Measurements from ENCODE around the gene PLAGL1.

Gene PLAGL1

GRCh38 chr6:143955971-143956370 lies 52.1 kb downstream of the PLAGL1 start:
- no peak overlapping the region for H3K4me3 Mint-ChIP-seq
- no peak overlapping the region for H3K27ac Mint-ChIP-seq
- peaks cover 9% of the 10 kb centered on the region for H3K36me3 Mint-ChIP-seq (ENCODE audit: low read depth)
- H3K27me3 Mint-ChIP-seq (ENCODE audit: low read depth, poor library complexity): peaks cover 7% of the 10 kb centered on the region
- TF ChIP-seq CTCF (IDR thresholded peaks at IDR 0.05): no peak
- H3K9me3 Mint-ChIP-seq: no peaks in the 10 kb centered on the region
- DNase-seq: no peak
- peaks cover 30% of the 10 kb centered on the region for H3K4me1 Mint-ChIP-seq

- H3K4me1 Mint-ChIP-seq: peaks cover 13% of the 10 kb centered on the region
- H3K36me3 Mint-ChIP-seq (ENCODE audit: low read depth): peaks cover 21% of the 10 kb centered on the region
- no peak overlapping the region for H3K27ac Mint-ChIP-seq
- no peak for TF ChIP-seq CTCF (IDR thresholded peaks at IDR 0.05)
- peaks cover 4% of the 10 kb centered on the region for H3K27me3 Mint-ChIP-seq (ENCODE audit: low read depth, poor library complexity)
- no peak overlapping the region for H3K4me3 Mint-ChIP-seq
- no peak for DNase-seq
- peaks cover under 1% of the 10 kb centered on the region for H3K9me3 Mint-ChIP-seq
These were observed 54.1 kb downstream of the PLAGL1 start for GRCh38 chr6:143953922-143954321.

DNA sequence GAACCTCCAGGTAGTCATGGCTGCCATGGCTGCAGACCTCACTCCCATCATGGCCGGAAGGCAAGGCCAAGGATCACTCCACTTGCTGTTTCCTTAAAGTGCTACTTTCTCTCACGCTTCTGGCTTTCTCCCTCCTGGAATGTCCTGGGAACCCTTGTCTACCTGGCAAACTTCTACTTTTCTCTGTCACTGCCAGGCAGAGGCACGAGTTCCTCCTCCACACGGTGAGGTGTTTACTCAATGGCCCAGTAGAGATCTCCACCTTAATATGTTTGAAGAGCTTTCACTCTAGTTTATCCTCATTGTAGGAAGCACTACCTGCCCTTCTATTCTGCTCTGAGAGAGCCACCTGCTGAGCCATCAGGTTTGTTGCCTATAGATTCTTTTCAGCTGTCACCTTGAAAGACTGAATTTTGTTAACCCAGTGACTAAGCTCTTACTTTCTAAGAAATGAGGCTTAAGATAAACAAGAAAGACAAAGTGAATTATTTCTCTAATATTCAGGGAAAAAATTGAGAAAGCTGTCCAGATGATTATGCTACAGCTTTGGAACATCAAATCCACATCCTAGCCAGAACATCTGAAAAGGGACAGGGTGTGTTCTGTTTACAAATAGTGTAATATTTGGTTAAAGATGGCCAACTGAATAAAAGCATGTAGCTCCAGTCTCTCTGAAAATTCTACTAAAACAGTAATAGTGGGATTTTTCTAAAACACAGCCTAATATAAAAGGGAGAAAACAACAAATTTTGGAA lies 54.9 kb downstream of the PLAGL1 start:
- no peak overlapping the region for H3K4me3 Mint-ChIP-seq
- TF ChIP-seq CTCF (IDR thresholded peaks at IDR 0.05): no peak
- no peak overlapping the region for H3K27ac Mint-ChIP-seq
- no peak for DNase-seq
- H3K4me1 Mint-ChIP-seq: peaks cover 6% of the 10 kb centered on the region
- peaks cover 3% of the 10 kb centered on the region for H3K9me3 Mint-ChIP-seq
- H3K27me3 Mint-ChIP-seq (ENCODE audit: low read depth, poor library complexity): peaks cover 4% of the 10 kb centered on the region
- peaks cover 28% of the 10 kb centered on the region for H3K36me3 Mint-ChIP-seq (ENCODE audit: low read depth)

- Mint-ChIP-seq H3K36me3 (ENCODE audit: low read depth) (peaks cover 33% of the 10 kb centered on the region), H3K9me3 (peaks cover 7% of the 10 kb centered on the region), H3K27me3 (ENCODE audit: low read depth, poor library complexity) (no peaks in the 10 kb centered on the region), H3K4me3 (no peak overlapping the region), H3K27ac (no peak overlapping the region), H3K4me1 (no peaks in the 10 kb centered on the region)
- TF ChIP-seq CTCF (IDR thresholded peaks at IDR 0.05): no peak
- DNase-seq: no peak
These were observed 55.8 kb downstream of the PLAGL1 start for GRCh38 chr6:143952060-143952778.

GRCh38 chr6:143950875-143951274 lies 57.2 kb downstream of the PLAGL1 start:
- Mint-ChIP-seq H3K27ac (peak overlapping the region; percentile 55), H3K36me3 (ENCODE audit: low read depth) (peaks cover 40% of the 10 kb centered on the region), H3K4me1 (no peaks in the 10 kb centered on the region), H3K27me3 (ENCODE audit: low read depth, poor library complexity) (no peaks in the 10 kb centered on the region), H3K9me3 (peaks cover 15% of the 10 kb centered on the region), H3K4me3 (no peak overlapping the region)
- no peak for TF ChIP-seq CTCF (IDR thresholded peaks at IDR 0.05)
- no peak for DNase-seq
